ENCODE measurements around the gene ILDR1.
"Not testable (repeated sequence)": the region's sequence is repeated elsewhere in the genome, so short reads cannot be mapped to it uniquely, and the experiment has no call there.

The ILDR1 gene

GRCh38 chr3:122021811-122022401, at the start of gene ILDR1:
TSS of gene ILDR1 (minus strand) at chr3:122022247. CDS start at chr3:122022077, 170 bp downstream.
- DNase-seq (ENCODE audit: low spot score): no peak

GRCh38 chr3:122067588-122068240, 45.7 kb upstream of the ILDR1 start:
- no peak for DNase-seq (ENCODE audit: low spot score)

GRCh38 chr3:122067214-122067550, 45.1 kb upstream of the ILDR1 start:
- no peak for DNase-seq (ENCODE audit: low spot score)

- no peak for DNase-seq (ENCODE audit: low spot score)
Observed at GRCh38 chr3:122066331-122067213, 44.5 kb upstream of the ILDR1 start.

GRCh38 chr3:122064326-122064725, 42.3 kb upstream of the ILDR1 start:
- no peak for DNase-seq (ENCODE audit: low spot score)

- DNase-seq (ENCODE audit: low spot score): no peak
Observed at GRCh38 chr3:122063908-122064307, 41.9 kb upstream of the ILDR1 start.

- no peak for DNase-seq (ENCODE audit: low spot score)
Observed at GRCh38 chr3:122060040-122060698, 38.1 kb upstream of the ILDR1 start.

- no peak for DNase-seq (ENCODE audit: low spot score)
Observed at GRCh38 chr3:122058294-122058693, 36.2 kb upstream of the ILDR1 start.

GRCh38 chr3:122057671-122058070, 35.6 kb upstream of the ILDR1 start:
- no peak for DNase-seq (ENCODE audit: low spot score)

GRCh38 chr3:122055215-122055614, 33.2 kb upstream of the ILDR1 start, which contains the start of gene CD86:
TSS of gene CD86 (plus strand) at chr3:122055362. CDS start at chr3:122055490, 128 bp downstream.
- DNase-seq (ENCODE audit: low spot score): no peak

GRCh38 chr3:122052968-122053367, 30.9 kb upstream of the ILDR1 start:
- no peak for DNase-seq (ENCODE audit: low spot score)

GRCh38 chr3:122047773-122048172, 25.7 kb upstream of the ILDR1 start:
- not testable (repeated sequence) for DNase-seq (ENCODE audit: low spot score)

- not testable (repeated sequence) for DNase-seq (ENCODE audit: low spot score)
Observed at GRCh38 chr3:122047296-122047695, 25.2 kb upstream of the ILDR1 start.

- DNase-seq (ENCODE audit: low spot score): no peak
Observed at GRCh38 chr3:122033023-122033422, 11.0 kb upstream of the ILDR1 start.

- DNase-seq (ENCODE audit: low spot score): no peak
Observed at GRCh38 chr3:122032531-122032930, 10.5 kb upstream of the ILDR1 start.

GRCh38 chr3:122031123-122031468, 9.0 kb upstream of the ILDR1 start:
- no peak for DNase-seq (ENCODE audit: low spot score)

- DNase-seq (ENCODE audit: low spot score): peak; percentile 41
Observed at GRCh38 chr3:122030381-122031122, 8.5 kb upstream of the ILDR1 start.

- DNase-seq (ENCODE audit: low spot score): no peak
Observed at GRCh38 chr3:122025296-122025695, 3.2 kb upstream of the ILDR1 start.

- DNase-seq (ENCODE audit: low spot score): no peak
Observed at GRCh38 chr3:122024800-122025199, 2.8 kb upstream of the ILDR1 start.

GRCh38 chr3:122023335-122023910, 1.4 kb upstream of the ILDR1 start:
- DNase-seq (ENCODE audit: low spot score): no peak

- no peak for DNase-seq (ENCODE audit: low spot score)
Observed at GRCh38 chr3:122021037-122021436, 1.0 kb downstream of the ILDR1 start.
